ENCODE results near the gene ING4. TPM values are rescaled to one million over a fixed set of nuclear protein-coding genes. Genes with fewer than 3 reads are reported as not detected.

Gene ING4
- total and polyA plus RNA-seq, 9 donors: 45.9 to 59.9 (median 57.4) TPM

DNA sequence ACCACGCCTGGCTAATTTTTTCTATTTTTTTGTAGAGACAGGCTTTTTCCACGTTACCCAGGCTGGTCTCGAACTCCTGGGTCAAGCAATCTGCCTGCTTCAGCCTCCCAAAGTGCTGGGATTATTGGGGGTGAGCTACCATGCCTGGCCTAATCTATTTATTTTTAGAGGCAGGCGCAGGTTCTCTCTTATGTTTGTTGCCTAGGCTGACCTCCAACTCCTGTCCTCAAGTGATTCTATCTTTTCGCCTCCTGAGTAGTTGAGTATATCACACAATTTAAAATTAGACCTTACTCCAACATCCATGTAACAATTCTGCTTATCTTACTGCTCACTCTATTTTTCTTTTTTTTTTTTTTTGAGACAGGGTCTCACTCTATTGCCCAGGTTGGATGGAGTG is 8.9 kb downstream of the ING4 start:
- Histone ChIP-seq H3K27ac (ENCODE audit: low read length) (no peak overlapping the region), H3K4me1 (ENCODE audit: control insufficient read depth, insufficient read depth, low read length) (no peaks in the 10 kb centered on the region), H3K9me3 (replicated peaks; ENCODE audit: control insufficient read depth, low read depth, low read length) (no peaks in the 10 kb centered on the region), H3K27me3 (ENCODE audit: control insufficient read depth, insufficient read depth, low read length) (no peaks in the 10 kb centered on the region), H3K4me3 (ENCODE audit: low read length) (no peak overlapping the region), H3K36me3 (ENCODE audit: control insufficient read depth, insufficient read depth, low read length) (peaks cover 78% of the 10 kb centered on the region)
- WGBS (ENCODE audit: insufficient coverage): 83% methylated on average over 1 of the region's 5 CpGs
- DNase-seq: no peak

DNA sequence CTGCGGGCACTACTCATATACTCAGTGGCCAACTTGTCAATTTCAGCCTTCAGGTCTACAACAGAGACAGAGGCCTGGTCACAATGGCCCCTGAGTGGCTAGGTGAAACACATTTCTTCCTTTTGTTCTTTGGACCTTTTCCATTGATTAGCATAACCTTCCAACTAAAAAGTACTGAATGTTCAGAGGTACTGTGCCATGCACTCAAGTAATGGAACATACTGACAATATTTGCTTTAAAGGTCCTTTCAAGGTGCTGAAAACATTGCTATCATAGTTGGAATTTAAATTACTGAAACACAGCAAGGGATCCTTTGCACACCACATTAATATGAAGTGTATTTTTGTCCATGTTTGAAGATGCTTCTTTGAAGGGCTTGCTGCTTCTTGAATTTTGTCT is 9.6 kb downstream of the ING4 start:
- no peak overlapping the region for H3K27ac ChIP-seq (ENCODE audit: low read length)
- no peaks in the 10 kb centered on the region for H3K9me3 ChIP-seq (replicated peaks; ENCODE audit: control insufficient read depth, low read depth, low read length)
- no peaks in the 10 kb centered on the region for H3K4me1 ChIP-seq (ENCODE audit: control insufficient read depth, insufficient read depth, low read length)
- 90% methylated on average over 1 of the region's 1 CpG for WGBS (ENCODE audit: insufficient coverage)
- H3K4me3 ChIP-seq (ENCODE audit: low read length): no peak overlapping the region
- DNase-seq: no peak
- peaks cover 78% of the 10 kb centered on the region for H3K36me3 ChIP-seq (ENCODE audit: control insufficient read depth, insufficient read depth, low read length)
- no peaks in the 10 kb centered on the region for H3K27me3 ChIP-seq (ENCODE audit: control insufficient read depth, insufficient read depth, low read length)

DNA sequence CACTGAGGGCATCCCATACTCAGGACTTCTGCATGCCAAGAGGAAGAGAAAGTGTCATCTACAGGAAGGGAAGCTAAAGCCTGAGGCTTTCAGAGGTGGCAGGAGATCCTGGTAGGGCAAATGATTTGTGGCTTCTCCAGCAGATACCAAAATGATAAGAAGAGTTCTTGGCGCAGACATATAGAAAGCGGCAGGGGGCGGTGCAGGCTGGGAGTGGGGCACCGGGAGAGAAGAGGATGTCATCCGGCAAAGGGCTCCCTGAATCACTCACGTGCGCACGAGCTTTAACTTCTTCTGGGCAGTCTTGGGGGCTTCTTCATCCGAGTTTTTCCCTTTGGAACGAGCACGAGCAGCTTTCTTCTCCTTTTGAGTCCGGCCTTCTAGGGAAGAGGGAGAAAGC is 10.5 kb downstream of the ING4 start:
- Histone ChIP-seq H3K9me3 (replicated peaks; ENCODE audit: control insufficient read depth, low read depth, low read length) (no peaks in the 10 kb centered on the region), H3K4me3 (ENCODE audit: low read length) (no peak overlapping the region), H3K27ac (ENCODE audit: low read length) (no peak overlapping the region), H3K36me3 (ENCODE audit: control insufficient read depth, insufficient read depth, low read length) (peaks cover 78% of the 10 kb centered on the region), H3K4me1 (ENCODE audit: control insufficient read depth, insufficient read depth, low read length) (no peaks in the 10 kb centered on the region), H3K27me3 (ENCODE audit: control insufficient read depth, insufficient read depth, low read length) (no peaks in the 10 kb centered on the region)
- WGBS (ENCODE audit: insufficient coverage): 87% methylated on average over 8 of the region's 12 CpGs
- DNase-seq: no peak

DNA sequence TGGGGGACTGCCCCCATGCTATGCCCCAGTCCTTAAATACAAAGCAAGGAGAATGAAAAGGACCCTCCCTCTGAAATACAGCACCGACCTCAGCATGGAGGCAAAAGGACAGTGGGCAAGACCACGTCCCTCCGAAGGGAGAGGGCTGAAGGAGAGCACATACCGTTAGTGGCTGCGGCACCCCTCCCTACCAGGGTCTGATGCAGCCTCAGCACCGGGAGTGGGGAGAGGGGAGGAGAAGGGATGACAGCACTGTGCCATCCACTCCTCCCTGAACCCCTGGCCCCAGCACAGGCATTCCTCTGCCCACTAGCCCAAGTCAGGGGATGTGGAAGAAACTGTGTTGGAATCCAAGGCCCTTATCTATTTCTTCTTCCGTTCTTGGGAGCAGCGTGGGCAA is 12.1 kb downstream of the ING4 start:
- Histone ChIP-seq H3K27me3 (ENCODE audit: control insufficient read depth, insufficient read depth, low read length) (no peaks in the 10 kb centered on the region), H3K4me3 (ENCODE audit: low read length) (no peak overlapping the region), H3K36me3 (ENCODE audit: control insufficient read depth, insufficient read depth, low read length) (peaks cover 67% of the 10 kb centered on the region), H3K9me3 (replicated peaks; ENCODE audit: control insufficient read depth, low read depth, low read length) (no peaks in the 10 kb centered on the region), H3K27ac (ENCODE audit: low read length) (no peak overlapping the region), H3K4me1 (ENCODE audit: control insufficient read depth, insufficient read depth, low read length) (peaks cover 4% of the 10 kb centered on the region)
- 80% methylated on average over 2 of the region's 8 CpGs for WGBS (ENCODE audit: insufficient coverage)
- DNase-seq: no peak

DNA sequence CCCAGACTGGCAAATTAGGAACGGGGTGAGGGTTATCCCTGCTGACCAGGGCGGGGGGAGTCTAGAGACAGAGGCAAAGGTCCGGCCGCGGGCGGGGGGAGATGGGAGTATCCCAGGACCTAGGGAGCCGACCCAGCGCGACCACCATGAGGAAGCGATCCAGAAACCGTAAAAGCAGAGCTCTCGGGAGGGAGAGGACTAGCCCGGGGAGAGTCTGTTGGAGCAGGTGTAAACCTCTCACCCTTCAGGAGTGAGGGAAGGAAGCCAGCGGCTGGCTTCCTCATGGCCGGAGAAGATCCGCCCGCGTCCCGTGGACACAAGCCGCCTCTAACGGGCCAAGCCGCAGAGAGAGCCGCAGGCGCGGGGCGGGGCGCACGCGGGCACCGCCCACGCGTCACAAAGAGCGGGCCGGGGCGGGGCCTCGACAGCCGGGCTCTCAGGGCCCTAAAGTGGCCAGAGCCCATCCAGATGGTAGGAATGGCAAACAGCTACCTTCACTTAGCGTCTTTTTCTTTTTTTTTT is 15.8 kb downstream of the ING4 start, which contains the start of gene ACRBP:
TSS of gene ACRBP (minus strand) at position 350 of the 522 bp plus-strand sequence. CDS start at position 284, 66 bp downstream.
- Histone ChIP-seq H3K9me3 (replicated peaks; ENCODE audit: control insufficient read depth, low read depth, low read length) (no peaks in the 10 kb centered on the region), H3K4me3 (ENCODE audit: low read length) (peak within 1 kb of the TSS; percentile 44), H3K4me1 (ENCODE audit: control insufficient read depth, insufficient read depth, low read length) (peaks cover 10% of the 10 kb centered on the region), H3K27me3 (ENCODE audit: control insufficient read depth, insufficient read depth, low read length) (no peaks in the 10 kb centered on the region), H3K36me3 (ENCODE audit: control insufficient read depth, insufficient read depth, low read length) (peaks cover 33% of the 10 kb centered on the region), H3K27ac (ENCODE audit: low read length) (no peak within 1 kb of the TSS)
- WGBS (ENCODE audit: insufficient coverage): 2% methylated on average over 38 of the region's 38 CpGs
- peak; percentile 84 for DNase-seq

DNA sequence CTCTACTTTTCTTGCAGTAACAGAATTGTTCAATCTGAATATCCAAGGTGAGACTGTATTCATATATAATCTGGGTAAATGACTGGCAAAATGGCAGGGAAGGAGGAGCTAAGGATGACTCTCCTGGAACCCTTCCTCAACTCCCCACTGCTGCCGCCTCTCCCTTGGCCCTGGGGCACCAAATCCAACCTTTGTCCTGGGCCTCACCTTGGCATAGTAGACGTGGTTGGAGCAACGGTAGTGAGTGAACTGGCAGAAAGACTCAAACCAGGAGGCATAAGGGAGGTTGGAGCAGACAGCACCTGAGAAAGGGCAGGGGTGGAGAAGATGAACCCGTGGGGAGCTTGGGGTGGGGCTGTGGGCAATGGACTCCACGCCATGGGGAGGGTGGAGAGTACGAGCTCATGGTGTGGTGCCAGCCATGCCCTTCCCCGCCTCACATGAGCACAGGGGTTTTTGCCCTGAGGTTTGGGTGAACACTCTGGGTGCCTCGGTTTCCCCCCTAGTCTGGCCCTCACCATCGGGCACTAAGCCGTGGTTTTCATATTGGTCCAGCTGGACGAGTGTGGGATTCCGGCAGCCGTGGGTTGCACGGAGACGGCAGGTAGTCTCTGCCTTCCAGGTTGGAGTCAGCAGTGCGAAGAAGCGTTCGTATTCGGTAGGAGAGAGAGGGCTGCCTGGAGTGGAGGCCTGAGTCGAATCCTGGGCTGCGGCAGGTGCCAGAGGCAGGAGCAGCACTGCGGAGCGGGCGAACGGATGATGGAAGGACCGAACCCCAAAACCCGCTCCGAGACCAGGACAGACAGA is 16.4 kb downstream of the ING4 start:
- Histone ChIP-seq H3K27me3 (ENCODE audit: control insufficient read depth, insufficient read depth, low read length) (no peaks in the 10 kb centered on the region), H3K36me3 (ENCODE audit: control insufficient read depth, insufficient read depth, low read length) (peaks cover 28% of the 10 kb centered on the region), H3K27ac (ENCODE audit: low read length) (no peak overlapping the region), H3K9me3 (replicated peaks; ENCODE audit: control insufficient read depth, low read depth, low read length) (no peaks in the 10 kb centered on the region), H3K4me1 (ENCODE audit: control insufficient read depth, insufficient read depth, low read length) (peaks cover 10% of the 10 kb centered on the region), H3K4me3 (ENCODE audit: low read length) (peak overlapping the region; percentile 44)
- DNase-seq: no peak
- 67% methylated on average over 27 of the region's 28 CpGs for WGBS (ENCODE audit: insufficient coverage)

DNA sequence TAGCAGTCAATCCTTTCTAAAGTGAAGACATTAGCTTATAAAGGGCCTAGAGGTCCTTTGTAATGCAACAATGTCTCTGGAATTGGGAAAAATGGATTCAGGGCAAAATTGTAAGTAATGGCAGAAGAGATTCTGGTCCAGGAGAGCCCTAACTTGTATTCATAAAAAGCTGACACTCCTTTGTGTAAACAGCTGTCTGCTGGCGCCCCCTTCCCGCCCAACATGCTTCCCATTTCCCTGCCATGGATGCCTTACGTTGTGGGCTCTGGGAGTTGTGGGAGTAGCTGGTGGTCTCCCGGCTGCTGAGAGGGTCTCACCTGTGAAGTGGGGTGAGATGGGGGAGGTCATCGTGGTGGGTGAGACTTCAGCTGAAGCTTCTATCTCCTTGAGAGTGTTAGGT is 18.0 kb downstream of the ING4 start:
- Histone ChIP-seq H3K9me3 (replicated peaks; ENCODE audit: control insufficient read depth, low read depth, low read length) (no peaks in the 10 kb centered on the region), H3K4me1 (ENCODE audit: control insufficient read depth, insufficient read depth, low read length) (peaks cover 10% of the 10 kb centered on the region), H3K36me3 (ENCODE audit: control insufficient read depth, insufficient read depth, low read length) (peaks cover 12% of the 10 kb centered on the region), H3K27me3 (ENCODE audit: control insufficient read depth, insufficient read depth, low read length) (no peaks in the 10 kb centered on the region), H3K27ac (ENCODE audit: low read length) (peak overlapping the region; percentile 66), H3K4me3 (ENCODE audit: low read length) (no peak overlapping the region)
- 4% methylated on average over 3 of the region's 5 CpGs for WGBS (ENCODE audit: insufficient coverage)
- DNase-seq: peak; percentile 75

DNA sequence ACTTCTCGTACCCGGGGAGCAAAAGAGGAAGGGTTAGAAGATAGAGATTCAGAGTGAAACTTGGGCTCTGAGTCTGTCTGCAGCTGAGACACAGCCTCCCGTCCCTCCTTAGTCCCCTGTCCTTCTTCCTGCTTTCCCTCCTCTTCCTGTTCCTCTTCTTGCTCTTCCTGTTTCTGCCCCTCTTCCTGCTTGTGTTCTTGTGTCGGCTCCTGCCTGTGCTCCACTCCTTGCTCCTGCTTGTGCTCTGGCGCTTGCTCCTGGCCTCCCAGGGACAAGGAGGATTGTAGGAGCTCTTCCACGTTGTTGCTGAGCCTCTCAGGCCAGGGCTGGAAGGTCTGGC is 18.7 kb downstream of the ING4 start:
- H3K27me3 ChIP-seq (ENCODE audit: control insufficient read depth, insufficient read depth, low read length): no peaks in the 10 kb centered on the region
- peaks cover 10% of the 10 kb centered on the region for H3K4me1 ChIP-seq (ENCODE audit: control insufficient read depth, insufficient read depth, low read length)
- no peaks in the 10 kb centered on the region for H3K9me3 ChIP-seq (replicated peaks; ENCODE audit: control insufficient read depth, low read depth, low read length)
- H3K27ac ChIP-seq (ENCODE audit: low read length): peak overlapping the region; percentile 66
- no peak overlapping the region for H3K4me3 ChIP-seq (ENCODE audit: low read length)
- WGBS (ENCODE audit: insufficient coverage): 35% methylated on average over 2 of the region's 6 CpGs
- H3K36me3 ChIP-seq (ENCODE audit: control insufficient read depth, insufficient read depth, low read length): peaks cover 12% of the 10 kb centered on the region
- DNase-seq: peak; percentile 70

DNA sequence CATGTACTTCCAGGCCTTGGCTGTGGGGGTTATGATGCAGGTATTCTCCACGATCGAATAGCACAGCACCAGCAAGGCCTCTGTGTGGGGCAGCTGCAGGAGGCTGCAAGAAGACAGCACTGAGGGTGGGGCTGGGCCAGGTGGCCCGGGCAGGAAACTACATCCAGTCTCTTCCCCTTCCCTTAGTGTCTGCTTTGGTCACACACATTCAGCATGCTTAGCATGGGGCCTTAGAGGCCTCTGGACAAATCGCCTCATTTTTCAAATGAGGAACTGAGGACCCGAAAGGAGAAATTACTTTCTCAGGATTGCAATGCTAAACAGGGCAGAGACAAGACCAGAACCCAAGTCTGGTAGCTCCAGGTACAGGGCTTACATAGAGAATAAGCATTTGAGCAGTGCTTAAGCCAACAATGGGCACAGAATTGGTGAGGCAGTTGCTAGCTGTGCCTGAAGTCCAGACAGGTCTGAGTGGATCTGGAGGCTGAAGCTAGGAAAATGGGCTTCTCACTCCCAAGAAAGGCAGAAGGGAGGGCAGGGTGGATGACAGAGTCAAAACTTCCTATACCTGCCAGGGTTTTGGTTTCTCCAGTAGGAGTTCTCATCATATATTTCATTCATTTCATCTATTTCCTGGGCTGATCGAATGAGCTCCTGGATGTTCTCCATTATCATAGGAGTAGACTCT is 19.2 kb downstream of the ING4 start:
- H3K9me3 ChIP-seq (replicated peaks; ENCODE audit: control insufficient read depth, low read depth, low read length): no peaks in the 10 kb centered on the region
- DNase-seq: peak; percentile 70
- H3K4me1 ChIP-seq (ENCODE audit: control insufficient read depth, insufficient read depth, low read length): peaks cover 10% of the 10 kb centered on the region
- WGBS (ENCODE audit: insufficient coverage): 79% methylated on average over 3 of the region's 6 CpGs
- peaks cover 9% of the 10 kb centered on the region for H3K36me3 ChIP-seq (ENCODE audit: control insufficient read depth, insufficient read depth, low read length)
- H3K27me3 ChIP-seq (ENCODE audit: control insufficient read depth, insufficient read depth, low read length): no peaks in the 10 kb centered on the region
- no peak overlapping the region for H3K4me3 ChIP-seq (ENCODE audit: low read length)
- H3K27ac ChIP-seq (ENCODE audit: low read length): peak overlapping the region; percentile 37

DNA sequence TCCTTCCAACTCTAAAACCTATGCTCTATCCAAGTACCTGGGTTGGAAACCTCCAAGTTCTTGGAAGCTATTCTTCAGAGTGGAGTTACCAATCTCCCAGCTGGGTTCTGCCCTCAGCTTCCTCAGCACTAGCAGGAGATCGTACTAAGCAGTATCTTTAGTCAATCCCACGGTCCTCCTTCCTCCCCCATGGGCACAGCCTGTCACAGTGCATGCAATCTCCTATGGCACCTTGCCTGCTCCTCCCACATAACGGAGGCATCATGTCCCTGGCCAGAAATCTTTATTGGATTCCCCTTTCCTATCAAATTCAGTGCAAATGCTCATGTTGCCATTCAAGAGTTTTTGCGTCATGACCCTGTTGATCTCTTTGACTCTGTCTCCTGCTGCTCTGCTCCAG is 21.8 kb downstream of the ING4 start:
- 53% methylated on average over 3 of the region's 4 CpGs for WGBS (ENCODE audit: insufficient coverage)
- DNase-seq: no peak

More for the DNA sequence above, 21.8 kb downstream of the ING4 start:
- Histone ChIP-seq H3K4me1 (ENCODE audit: control insufficient read depth, insufficient read depth, low read length) (peaks cover 9% of the 10 kb centered on the region), H3K27ac (ENCODE audit: low read length) (no peak overlapping the region), H3K4me3 (ENCODE audit: low read length) (no peak overlapping the region), H3K27me3 (ENCODE audit: control insufficient read depth, insufficient read depth, low read length) (no peaks in the 10 kb centered on the region), H3K36me3 (ENCODE audit: control insufficient read depth, insufficient read depth, low read length) (no peaks in the 10 kb centered on the region), H3K9me3 (replicated peaks; ENCODE audit: control insufficient read depth, low read depth, low read length) (no peaks in the 10 kb centered on the region)

Measured in muscle of leg (tissue), 11 donors.